Stimulated activated CD8-positive, alpha-beta memory T cell treated with anti-CD3 and anti-CD28 coated beads, Interleukin-7, amount 100 ng/mL, for 4 hours (primary cell): ENCODE measurements around the gene HDAC8.
"Not testable (repeated sequence)": the region's sequence is repeated elsewhere in the genome, so short reads cannot be mapped to it uniquely, and the experiment has no call there.

ENCODE experiments used
- DNase-seq, 2 donors: peaks; one replicate each; pipeline ENCODE4 v3.0.0-alpha.2; 2020; ENCODE audit warnings: low read depth in 2 of 2

HDAC8 gene

GRCh38 chrX:72461766-72462165, 110.9 kb downstream of the HDAC8 start:
- DNase-seq = no peak

- no peak for DNase-seq
These were observed 111.4 kb downstream of the HDAC8 start for GRCh38 chrX:72461288-72461687.

GRCh38 chrX:72460715-72461114, 111.9 kb downstream of the HDAC8 start:
- no peak for DNase-seq

GRCh38 chrX:72449034-72449433, 123.6 kb downstream of the HDAC8 start:
- DNase-seq = not testable (repeated sequence)

GRCh38 chrX:72440764-72441163, 131.9 kb downstream of the HDAC8 start:
- not testable (repeated sequence) for DNase-seq

GRCh38 chrX:72436010-72436409, 136.6 kb downstream of the HDAC8 start:
- no peak for DNase-seq

- no peak for DNase-seq
These were observed 142.2 kb downstream of the HDAC8 start for GRCh38 chrX:72430405-72430968.

GRCh38 chrX:72421797-72422196, 150.8 kb downstream of the HDAC8 start:
- DNase-seq = no peak

GRCh38 chrX:72409993-72410392, 162.7 kb downstream of the HDAC8 start:
- DNase-seq = no peak

GRCh38 chrX:72408885-72409284, 163.8 kb downstream of the HDAC8 start:
- no peak for DNase-seq

- DNase-seq = not testable (repeated sequence)
These were observed 167.5 kb downstream of the HDAC8 start for GRCh38 chrX:72405136-72405535.

GRCh38 chrX:72402614-72403013, 170.0 kb downstream of the HDAC8 start:
- no peak for DNase-seq

- no peak for DNase-seq
These were observed 172.8 kb downstream of the HDAC8 start for GRCh38 chrX:72399816-72400215.

- DNase-seq = no peak
These were observed 176.5 kb downstream of the HDAC8 start for GRCh38 chrX:72396117-72396516.

GRCh38 chrX:72395237-72395636, 177.4 kb downstream of the HDAC8 start:
- no peak for DNase-seq

GRCh38 chrX:72394518-72395170, 178.0 kb downstream of the HDAC8 start:
- DNase-seq = no peak

GRCh38 chrX:72393836-72394517, 178.7 kb downstream of the HDAC8 start:
- no peak for DNase-seq

- no peak for DNase-seq
These were observed 179.5 kb downstream of the HDAC8 start for GRCh38 chrX:72392816-72393800.

GRCh38 chrX:72392042-72392441, 180.6 kb downstream of the HDAC8 start:
- no peak for DNase-seq

- DNase-seq = no peak
These were observed 185.4 kb downstream of the HDAC8 start for GRCh38 chrX:72387247-72387646.

- no peak for DNase-seq
These were observed 190.4 kb downstream of the HDAC8 start for GRCh38 chrX:72382202-72382595.
